Activated CD8-positive, alpha-beta T cell treated with anti-CD3 and anti-CD28 coated beads, Interleukin-2, amount 10 ng/mL, durations not matched to agents 7 days and 5 days (primary cell): ENCODE results near the gene MKLN1. TPM values are rescaled to one million over a fixed set of nuclear protein-coding genes. Genes with fewer than 3 reads are reported as not detected.

ENCODE experiments used
- ATAC-seq: fragments of 150-1000 bp; cut with Tn5 transposase; one replicate; pipeline ENCODE4 v1.10.0; 2021; ENCODE audit warnings: moderate library complexity
- CTCF ChIA-PET: fragments of 350-600 bp; sonication (Branson Sonifier 250); formaldehyde crosslinking; loops from one replicate; lab custom pipeline; 2021; ENCODE audit warnings: antibody characterized with exemption; lab: Charles Lee
- POLR2A ChIA-PET: fragments of 350-600 bp; sonication (Branson Sonifier 250); formaldehyde crosslinking; loops from one replicate; lab custom pipeline; 2021; ENCODE audit warnings: antibody characterized with exemption; lab: Charles Lee
- DNase-seq: peaks from one replicate; pipeline ENCODE4 v3.0.0-alpha.2; 2020
- H3K27ac Mint-ChIP-seq: one replicate; pipeline ENCODE4 v1.8.0; 2021; ENCODE audit warnings: mild to moderate bottlenecking, mixed read lengths
- H3K27me3 Mint-ChIP-seq: one replicate; pipeline ENCODE4 v1.8.0; 2021; ENCODE audit warnings: low read depth, mixed read lengths
- H3K36me3 Mint-ChIP-seq: one replicate; pipeline ENCODE4 v1.8.0; 2021; ENCODE audit warnings: low read depth, mixed read lengths
- H3K4me1 Mint-ChIP-seq: one replicate; pipeline ENCODE4 v1.8.0; 2021; ENCODE audit warnings: low read depth, mixed read lengths
- H3K4me3 Mint-ChIP-seq: one replicate; pipeline ENCODE4 v1.8.0; 2021; ENCODE audit warnings: mild to moderate bottlenecking, mixed read lengths
- H3K9me3 Mint-ChIP-seq: one replicate; pipeline ENCODE4 v1.8.0; 2022; ENCODE audit warnings: mixed read lengths; ENCODE audit not compliant: insufficient read depth
- total RNA-seq, 2 experiments: library from RNA; stranded (reverse); gene quantifications; one replicate each; pipeline ENCODE4 v1.2.3, GENCODE V29; 2021

The MKLN1 gene
- total RNA-seq, 2 experiments from 2014 or later = 31.6 to 34.0 TPM

GRCh38 chr7:131381069-131381838, 53.6 kb downstream of the MKLN1 start:
- no peak overlapping the region for H3K27ac Mint-ChIP-seq
- no peak for DNase-seq
- H3K4me1 Mint-ChIP-seq = peaks cover 6% of the 10 kb centered on the region
- H3K27me3 Mint-ChIP-seq = no peaks in the 10 kb centered on the region
- ChIA-PET CTCF (interaction anchor here (1.6 kb wide), 1 partner anchor 10 kb away, joined by 3 read pairs; no protein-coding TSS in a partner anchor), POLR2A (no interaction called here)
- H3K36me3 Mint-ChIP-seq = peaks cover 13% of the 10 kb centered on the region
- no peak overlapping the region for H3K4me3 Mint-ChIP-seq
- no peaks in the 10 kb centered on the region for H3K9me3 Mint-ChIP-seq
- no peak for ATAC-seq

GRCh38 chr7:131383417-131384285, 56.0 kb downstream of the MKLN1 start:
- H3K27me3 Mint-ChIP-seq = no peaks in the 10 kb centered on the region
- H3K36me3 Mint-ChIP-seq = peaks cover 12% of the 10 kb centered on the region

GRCh38 chr7:131384286-131384635, 56.6 kb downstream of the MKLN1 start:
- Mint-ChIP-seq H3K27ac (no peak overlapping the region), H3K36me3 (peaks cover 16% of the 10 kb centered on the region), H3K4me3 (no peak overlapping the region), H3K9me3 (no peaks in the 10 kb centered on the region), H3K4me1 (peaks cover 6% of the 10 kb centered on the region), H3K27me3 (no peaks in the 10 kb centered on the region)
- DNase-seq (no peak), ATAC-seq (no peak)
- CTCF ChIA-PET = no interaction called here
- POLR2A ChIA-PET = no interaction called here

More at GRCh38 chr7:131383417-131384285, 56.0 kb downstream of the MKLN1 start:
- no peak for DNase-seq
- Mint-ChIP-seq H3K4me3 (no peak overlapping the region), H3K9me3 (no peaks in the 10 kb centered on the region), H3K4me1 (peaks cover 6% of the 10 kb centered on the region), H3K27ac (no peak overlapping the region)
- no peak for ATAC-seq
- ChIA-PET CTCF (interaction anchor here (0.9 kb wide), 1 partner anchor 12 kb away, joined by 3 read pairs; no protein-coding TSS in a partner anchor), POLR2A (interaction anchor here (0.6 kb wide), 1 partner anchor 45 kb away, joined by 5 read pairs; no protein-coding TSS in a partner anchor)

- H3K4me1 Mint-ChIP-seq = peaks cover 6% of the 10 kb centered on the region
- no peaks in the 10 kb centered on the region for H3K9me3 Mint-ChIP-seq
- ATAC-seq (no peak), DNase-seq (no peak)
- H3K27me3 Mint-ChIP-seq = no peaks in the 10 kb centered on the region
- ChIA-PET POLR2A (interaction anchor here (0.6 kb wide), 1 partner anchor 76 kb away, joined by 3 read pairs; no protein-coding TSS in a partner anchor), CTCF (no interaction called here)
- no peak overlapping the region for H3K4me3 Mint-ChIP-seq
- no peak overlapping the region for H3K27ac Mint-ChIP-seq
- H3K36me3 Mint-ChIP-seq = peaks cover 16% of the 10 kb centered on the region
Observed at GRCh38 chr7:131385039-131385605, 57.4 kb downstream of the MKLN1 start.

- H3K27ac Mint-ChIP-seq = no peak overlapping the region
- H3K9me3 Mint-ChIP-seq = no peaks in the 10 kb centered on the region
- peaks cover 13% of the 10 kb centered on the region for H3K36me3 Mint-ChIP-seq
- no peak for ATAC-seq
- no peaks in the 10 kb centered on the region for H3K27me3 Mint-ChIP-seq
- no peak for DNase-seq
- peaks cover 9% of the 10 kb centered on the region for H3K4me1 Mint-ChIP-seq
- POLR2A ChIA-PET = no interaction called here
- CTCF ChIA-PET = no interaction called here
- H3K4me3 Mint-ChIP-seq = no peak overlapping the region
Observed at GRCh38 chr7:131388126-131388525, 60.5 kb downstream of the MKLN1 start.

GRCh38 chr7:131390275-131390674, 62.6 kb downstream of the MKLN1 start:
- no peak overlapping the region for H3K4me3 Mint-ChIP-seq
- ChIA-PET POLR2A (no interaction called here), CTCF (no interaction called here)
- H3K27me3 Mint-ChIP-seq = no peaks in the 10 kb centered on the region
- no peak for ATAC-seq
- peaks cover 16% of the 10 kb centered on the region for H3K36me3 Mint-ChIP-seq
- no peak for DNase-seq
- no peaks in the 10 kb centered on the region for H3K9me3 Mint-ChIP-seq
- H3K4me1 Mint-ChIP-seq = peaks cover 5% of the 10 kb centered on the region
- H3K27ac Mint-ChIP-seq = no peak overlapping the region

GRCh38 chr7:131391145-131391544, 63.5 kb downstream of the MKLN1 start:
- CTCF ChIA-PET = no interaction called here
- Mint-ChIP-seq H3K36me3 (peaks cover 15% of the 10 kb centered on the region), H3K4me1 (peaks cover 5% of the 10 kb centered on the region), H3K27ac (no peak overlapping the region), H3K27me3 (no peaks in the 10 kb centered on the region), H3K4me3 (no peak overlapping the region), H3K9me3 (no peaks in the 10 kb centered on the region)
- POLR2A ChIA-PET = no interaction called here
- ATAC-seq (no peak), DNase-seq (no peak)

- H3K36me3 Mint-ChIP-seq = peaks cover 42% of the 10 kb centered on the region
- no peak overlapping the region for H3K27ac Mint-ChIP-seq
- H3K4me3 Mint-ChIP-seq = no peak overlapping the region
- H3K9me3 Mint-ChIP-seq = peaks cover 8% of the 10 kb centered on the region
- ATAC-seq (no peak), DNase-seq (no peak)
- CTCF ChIA-PET = interaction anchor here (2.1 kb wide), 1 partner anchor 22 kb away, joined by 7 read pairs; no protein-coding TSS in a partner anchor
- H3K4me1 Mint-ChIP-seq = no peaks in the 10 kb centered on the region
- POLR2A ChIA-PET = interaction anchor here (0.6 kb wide), 2 partner anchors 344 to 1240 kb away, joined by 3 read pairs; no protein-coding TSS in a partner anchor
- no peaks in the 10 kb centered on the region for H3K27me3 Mint-ChIP-seq
Observed at GRCh38 chr7:131400681-131401176, 73.1 kb downstream of the MKLN1 start.

- Mint-ChIP-seq H3K27ac (no peak overlapping the region), H3K9me3 (peaks cover 8% of the 10 kb centered on the region), H3K4me3 (no peak overlapping the region), H3K4me1 (no peaks in the 10 kb centered on the region), H3K36me3 (peaks cover 42% of the 10 kb centered on the region), H3K27me3 (no peaks in the 10 kb centered on the region)
- no peak for ATAC-seq
- no peak for DNase-seq
- ChIA-PET POLR2A (interaction anchor here (0.6 kb wide), 1 partner anchor 1240 kb away, joined by 3 read pairs; no protein-coding TSS in a partner anchor), CTCF (no interaction called here)
Observed at GRCh38 chr7:131401194-131401593, 73.5 kb downstream of the MKLN1 start.

- Mint-ChIP-seq H3K4me3 (no peak overlapping the region), H3K27ac (no peak overlapping the region), H3K36me3 (peaks cover 45% of the 10 kb centered on the region), H3K4me1 (no peaks in the 10 kb centered on the region), H3K27me3 (no peaks in the 10 kb centered on the region), H3K9me3 (peaks cover 8% of the 10 kb centered on the region)
- no peak for ATAC-seq
- POLR2A ChIA-PET = no interaction called here
- CTCF ChIA-PET = no interaction called here
- DNase-seq = no peak
Observed at GRCh38 chr7:131403322-131403721, 75.6 kb downstream of the MKLN1 start.

- Mint-ChIP-seq H3K4me1 (no peaks in the 10 kb centered on the region), H3K9me3 (peaks cover 8% of the 10 kb centered on the region), H3K27ac (no peak overlapping the region), H3K27me3 (no peaks in the 10 kb centered on the region), H3K36me3 (peaks cover 43% of the 10 kb centered on the region), H3K4me3 (no peak overlapping the region)
- ATAC-seq (no peak), DNase-seq (no peak)
- ChIA-PET CTCF (no interaction called here), POLR2A (no interaction called here)
Observed at GRCh38 chr7:131404226-131404911, 76.7 kb downstream of the MKLN1 start.
